HK-2 (cell line): ENCODE data around the gene A4GALT.
A peak's percentile ranks its signal among the peaks of the same experiment; 100 is the strongest.

ENCODE experiments used
- DNase-seq: peaks from one replicate; pipeline ENCODE4 v3.0.0-alpha.2; 2018; ENCODE audit not compliant: unreplicated experiment

The A4GALT gene

DNA sequence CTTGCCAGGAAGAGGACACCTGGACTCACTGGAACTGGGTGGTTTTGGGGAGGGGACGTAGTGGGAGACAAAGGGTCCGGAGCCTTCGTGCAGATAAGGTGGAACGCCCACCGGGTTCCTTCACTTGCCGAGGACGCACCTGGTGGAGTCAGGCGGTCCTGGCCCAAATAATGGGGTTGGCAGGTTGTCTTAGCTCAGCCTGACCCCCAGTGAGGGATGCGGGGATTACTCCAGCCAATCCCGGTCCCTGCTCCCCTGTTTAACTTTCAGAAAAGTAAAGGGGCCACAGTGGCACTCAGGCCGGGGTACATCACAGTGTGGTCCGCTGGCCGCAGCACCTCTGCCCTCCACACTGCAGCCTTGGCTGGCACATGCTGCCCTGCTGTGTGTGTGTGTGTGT is 18.0 kb downstream of the A4GALT start:
- DNase-seq, result no peak

DNA sequence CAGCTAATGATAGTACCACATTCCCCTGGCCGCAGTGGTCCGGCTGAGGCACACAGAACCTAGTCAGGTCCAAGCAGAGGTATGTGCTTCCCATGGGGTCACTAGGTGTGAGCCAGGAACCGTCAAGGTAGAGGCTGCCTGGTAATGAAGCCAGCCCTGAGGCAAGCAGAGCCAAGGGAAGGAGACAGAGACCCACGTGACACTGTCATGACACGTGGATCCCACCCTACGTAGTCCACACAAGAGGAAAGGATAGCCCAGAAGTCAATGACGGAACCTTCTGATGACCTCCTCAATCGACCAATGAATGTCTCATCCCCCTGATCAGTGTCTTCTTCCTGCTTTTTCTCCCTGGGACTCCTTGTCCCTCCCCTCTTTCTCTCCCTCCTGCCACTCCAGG is 19.0 kb downstream of the A4GALT start:
- no peak for DNase-seq

DNA sequence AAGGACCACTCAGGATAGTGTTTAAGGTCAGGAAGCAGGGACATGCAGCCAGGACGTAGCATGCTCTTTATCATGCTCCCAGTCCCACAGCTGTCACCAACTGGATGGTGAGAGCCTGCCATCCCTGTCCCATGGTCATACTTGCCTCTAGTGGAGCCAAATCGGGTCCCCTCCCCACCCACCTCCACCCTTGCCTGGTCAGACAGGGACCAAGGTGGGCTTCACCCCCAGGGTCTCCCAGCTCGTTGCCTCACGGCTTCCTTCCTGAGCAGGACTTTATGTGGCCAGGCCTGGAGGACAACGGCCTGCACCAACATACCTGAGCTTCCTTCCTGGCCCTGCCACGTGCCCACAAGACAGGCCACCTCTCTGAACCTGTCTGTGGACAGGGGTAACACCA is 19.8 kb downstream of the A4GALT start:
- DNase-seq, result no peak

DNA sequence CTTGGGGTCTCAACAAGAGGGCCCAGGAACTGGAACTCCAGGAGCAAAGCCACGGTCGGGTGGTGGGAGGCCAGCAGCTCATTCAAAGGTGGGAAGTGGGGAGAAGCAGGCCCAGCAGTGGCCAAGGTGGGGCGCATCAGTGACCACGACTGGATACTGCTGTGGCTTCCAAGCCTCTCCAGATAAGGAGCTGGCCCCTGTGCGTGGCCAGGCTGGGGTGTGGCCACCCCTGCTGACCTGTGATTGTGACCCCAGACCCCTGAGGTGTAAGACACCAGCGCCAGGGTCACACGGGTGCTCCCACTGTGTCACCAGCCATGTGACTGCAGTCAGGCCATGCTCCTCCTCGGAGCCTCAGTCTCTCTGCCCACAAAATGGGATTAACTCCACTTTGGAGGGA is 20.3 kb downstream of the A4GALT start:
- no peak for DNase-seq

DNA sequence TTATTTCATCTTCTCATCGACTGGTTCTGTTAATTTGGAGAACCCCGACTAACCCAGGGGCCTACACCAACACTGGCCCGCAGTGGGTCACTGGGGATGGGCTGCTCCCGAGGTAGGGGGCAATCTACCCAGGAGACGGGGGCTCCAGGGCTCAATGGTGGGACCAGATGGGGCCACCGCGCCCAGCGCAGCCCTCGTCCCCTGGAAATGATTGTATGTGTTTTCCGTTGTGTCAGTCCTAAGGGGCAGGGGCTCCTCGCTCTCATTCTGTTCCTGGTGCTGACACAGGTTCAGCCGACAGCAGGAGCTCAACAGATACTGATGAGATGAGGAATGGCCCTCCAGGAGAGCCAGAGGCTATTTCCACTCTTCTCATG is 20.7 kb downstream of the A4GALT start:
- no peak for DNase-seq

DNA sequence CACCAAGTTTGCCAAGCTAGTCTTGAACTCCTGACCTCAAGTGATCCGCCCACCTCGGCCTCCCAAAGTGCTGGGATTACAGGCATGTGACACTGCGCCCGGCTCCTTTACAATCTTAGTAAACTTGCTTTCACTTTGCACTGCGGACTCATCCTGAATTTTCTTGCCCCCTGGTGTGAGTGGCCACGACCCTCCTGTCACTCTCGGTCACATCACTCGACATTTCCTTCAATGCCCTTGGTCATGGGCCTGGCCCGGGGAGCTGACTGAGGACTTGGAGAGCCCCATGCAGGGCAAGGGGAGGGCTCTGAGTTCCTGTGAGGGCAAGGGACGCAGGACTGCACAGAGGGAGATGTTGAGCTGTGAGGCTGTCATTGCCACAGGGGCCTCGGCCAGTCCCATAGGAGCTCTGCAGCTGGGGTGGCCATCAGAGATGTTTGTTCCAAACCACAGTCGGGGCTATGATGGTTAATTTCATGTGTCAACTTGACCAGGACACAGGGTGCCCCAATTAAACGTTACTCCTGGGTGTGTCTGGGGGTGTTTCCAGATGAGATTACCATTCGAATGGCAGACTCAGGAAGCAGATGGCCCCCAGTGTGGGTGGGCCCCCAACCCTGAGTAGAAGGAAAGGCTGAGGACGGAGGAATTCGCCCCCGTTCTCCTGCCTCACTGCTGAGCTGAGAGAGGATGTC is 21.2 kb downstream of the A4GALT start:
- no peak for DNase-seq

DNA sequence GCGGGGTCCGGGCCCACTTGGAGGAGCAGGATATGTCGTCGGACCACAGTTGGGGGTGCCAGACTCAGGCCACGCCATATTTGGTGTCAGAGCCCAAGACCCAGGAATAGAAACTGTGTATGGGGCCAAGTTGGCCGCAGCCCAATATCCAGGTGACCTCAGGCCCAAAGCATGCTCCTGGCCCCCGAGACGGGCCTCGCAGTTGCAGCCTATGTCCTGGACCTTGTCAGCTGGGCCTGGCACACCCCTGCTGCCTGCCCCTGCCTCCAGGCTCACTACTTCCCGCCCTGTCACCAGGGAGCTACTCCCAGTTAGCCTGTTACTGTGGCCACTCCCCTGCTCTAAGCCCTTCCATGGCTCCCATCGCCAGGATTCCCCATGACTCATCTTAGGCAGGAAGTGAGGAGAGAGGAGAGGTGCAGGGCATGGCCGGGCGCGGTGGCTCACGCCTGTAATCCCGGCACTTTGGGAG is 23.1 kb downstream of the A4GALT start:
- DNase-seq, result peak; percentile 61

DNA sequence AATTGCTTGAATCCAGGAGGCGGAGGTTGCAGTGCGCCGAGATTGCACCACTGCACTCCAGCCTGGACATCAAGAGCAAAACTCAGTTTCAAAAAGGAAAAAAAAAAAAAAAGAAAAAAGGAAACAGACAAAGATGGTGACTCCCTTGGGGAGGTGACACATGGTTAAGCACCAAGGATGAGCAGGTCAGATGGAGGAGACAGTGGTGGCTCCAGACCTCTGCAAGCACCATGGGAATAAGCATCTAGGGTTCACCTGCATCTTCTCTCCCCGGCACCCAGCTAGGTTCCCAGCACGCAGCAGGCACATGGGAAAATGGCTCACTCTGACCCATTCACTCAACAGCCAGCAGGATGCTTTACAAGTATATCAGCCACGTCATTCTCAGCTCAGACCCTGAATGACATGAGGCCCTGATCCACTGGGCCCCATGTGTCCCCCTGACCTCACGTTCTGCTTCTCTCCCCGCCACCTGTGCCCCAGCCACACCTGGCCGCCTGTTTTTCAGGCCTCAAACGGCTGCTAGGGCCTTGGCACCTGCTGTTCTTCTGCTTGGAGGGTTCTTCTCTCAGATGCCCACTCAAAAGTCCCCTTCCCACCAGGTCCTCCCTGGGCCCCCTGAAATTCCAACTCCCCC is 24.2 kb downstream of the A4GALT start:
- no peak for DNase-seq

DNA sequence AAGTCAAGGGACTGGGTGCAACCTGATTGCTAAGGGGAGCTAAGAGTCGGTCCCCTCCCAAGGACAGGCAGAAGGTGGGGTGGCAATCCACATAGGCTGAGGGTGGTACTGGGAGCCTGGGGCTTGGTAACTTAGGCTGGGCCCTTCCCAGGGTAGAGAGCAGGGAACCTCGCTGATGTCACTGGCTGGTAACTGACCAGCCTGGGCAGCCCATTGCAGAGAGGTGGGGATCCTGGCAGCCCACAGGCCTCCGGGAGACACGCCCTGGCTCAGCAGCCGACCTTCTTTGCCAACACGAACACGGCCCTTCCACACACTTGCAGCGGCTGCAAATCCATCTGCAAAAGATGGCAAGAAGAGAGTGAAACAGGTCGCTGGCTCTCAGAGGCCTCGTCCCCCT is 25.4 kb downstream of the A4GALT start:
- no peak for DNase-seq

DNA sequence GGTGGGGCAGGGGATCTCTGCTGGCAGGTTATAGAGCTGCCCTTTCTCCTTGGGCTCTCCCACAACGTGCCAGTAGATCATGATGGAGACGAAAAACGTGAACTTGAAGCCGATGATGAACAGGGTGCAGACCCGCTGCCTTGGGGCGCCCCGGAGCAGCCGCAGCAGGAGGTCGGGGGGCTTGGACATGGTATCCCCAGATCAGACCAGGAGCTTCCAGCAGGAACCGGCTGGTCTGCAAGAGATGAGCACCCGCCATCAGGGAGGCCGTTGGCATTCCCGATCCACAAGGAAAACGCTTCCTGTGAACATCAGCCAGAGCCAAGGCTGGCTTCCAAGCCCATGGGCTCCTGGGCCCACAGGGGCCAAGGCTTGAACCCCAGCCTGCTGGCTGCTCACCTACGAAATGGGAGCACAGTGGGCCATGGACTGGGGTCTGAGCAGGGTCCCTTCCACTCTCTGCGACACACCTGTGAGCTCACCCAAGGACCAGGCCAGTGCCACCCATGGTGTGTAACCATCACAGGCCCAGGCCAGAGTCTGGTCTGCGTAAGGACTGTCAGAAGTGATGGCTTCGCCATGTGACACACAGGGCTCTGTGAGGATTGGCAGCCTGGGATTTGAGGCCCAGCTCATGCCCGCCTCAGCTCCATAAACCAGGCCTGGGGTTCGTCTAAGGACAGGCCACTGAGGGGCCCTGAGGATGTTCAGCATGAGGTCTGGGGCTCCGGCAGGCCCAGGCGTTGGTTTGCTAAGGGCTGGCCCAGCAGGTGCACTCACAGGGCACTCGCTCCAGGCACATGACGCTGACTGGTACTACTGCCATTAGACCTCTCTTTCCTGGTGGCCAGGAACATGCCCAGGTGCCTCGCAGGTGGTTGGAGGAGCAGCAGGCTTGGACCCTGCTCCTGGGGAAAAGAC is 26.6 kb downstream of the A4GALT start:
- DNase-seq, result no peak

DNA sequence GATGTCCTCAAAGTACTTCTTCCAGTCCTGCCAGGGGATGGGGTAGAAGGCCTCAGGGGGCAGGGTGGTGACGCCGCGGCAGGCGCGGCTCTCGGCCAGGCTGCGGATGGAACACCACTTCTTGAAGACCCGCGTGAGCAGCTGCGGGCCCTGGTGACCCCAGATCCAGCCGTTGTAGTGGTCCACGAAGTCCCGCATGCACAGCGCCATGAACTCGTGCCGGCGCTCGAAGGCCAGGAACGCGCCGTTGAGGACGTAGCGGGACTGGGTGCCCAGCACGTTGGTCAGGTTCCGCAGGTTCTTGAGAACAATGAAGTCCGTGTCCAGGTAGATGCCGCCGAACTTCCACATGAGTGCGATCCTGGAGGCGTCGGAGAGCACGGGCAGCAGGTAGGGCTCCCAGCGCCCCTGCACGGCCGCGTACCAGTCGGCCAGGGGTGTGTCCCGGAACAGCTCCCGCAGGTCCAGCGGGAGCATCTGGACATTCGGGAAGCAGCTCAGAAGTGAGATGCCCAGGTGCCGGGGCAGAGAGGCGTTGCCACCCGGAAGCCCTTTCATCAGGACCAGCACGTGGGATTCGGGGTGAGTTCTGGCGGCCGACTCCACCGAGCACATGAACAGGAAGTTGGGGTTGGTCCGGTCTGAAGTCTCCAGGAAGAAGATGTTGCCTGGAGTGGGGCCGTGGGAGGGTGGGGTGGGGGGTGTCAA is 27.5 kb downstream of the A4GALT start:
- no peak for DNase-seq

DNA sequence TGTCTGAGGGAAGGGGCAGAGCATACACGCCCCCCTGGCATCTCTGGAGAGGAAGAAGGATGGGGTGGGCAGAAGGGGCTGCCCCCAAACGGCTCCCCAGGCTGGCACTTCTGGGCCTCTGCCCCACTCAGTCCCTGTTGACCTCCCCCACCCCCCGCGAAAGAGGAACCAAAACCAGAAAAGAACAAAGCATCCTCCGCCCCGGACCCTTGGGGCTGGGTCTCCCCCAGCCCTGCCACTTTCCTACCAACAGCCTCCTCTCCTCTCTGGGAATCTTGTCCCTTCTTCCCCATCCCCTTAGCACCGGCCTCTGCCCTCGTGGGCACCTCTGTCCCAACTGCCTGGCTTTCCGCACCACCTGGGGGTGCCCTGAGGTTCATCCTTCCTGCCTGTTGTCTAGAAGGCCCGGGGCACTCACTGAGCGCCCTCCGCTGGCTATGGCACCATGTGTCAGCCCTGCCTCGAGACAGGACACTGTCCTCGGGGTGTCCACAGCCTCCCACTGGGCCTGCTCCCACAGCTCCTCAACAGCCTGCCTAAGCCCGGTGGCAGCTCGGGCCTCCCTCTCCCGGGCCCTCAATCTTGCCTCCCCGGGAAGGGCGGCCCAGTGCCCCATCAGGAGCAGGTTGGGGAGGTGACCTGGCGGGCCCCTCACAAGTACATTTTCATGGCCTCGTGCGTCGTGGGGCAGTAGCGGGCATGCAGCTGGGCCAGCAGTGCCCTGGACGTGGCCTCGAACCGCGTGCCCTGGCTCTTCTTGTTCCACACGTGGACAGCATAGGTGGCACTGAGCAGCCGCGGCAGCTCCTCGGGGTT is 28.2 kb downstream of the A4GALT start:
- DNase-seq, result no peak

DNA sequence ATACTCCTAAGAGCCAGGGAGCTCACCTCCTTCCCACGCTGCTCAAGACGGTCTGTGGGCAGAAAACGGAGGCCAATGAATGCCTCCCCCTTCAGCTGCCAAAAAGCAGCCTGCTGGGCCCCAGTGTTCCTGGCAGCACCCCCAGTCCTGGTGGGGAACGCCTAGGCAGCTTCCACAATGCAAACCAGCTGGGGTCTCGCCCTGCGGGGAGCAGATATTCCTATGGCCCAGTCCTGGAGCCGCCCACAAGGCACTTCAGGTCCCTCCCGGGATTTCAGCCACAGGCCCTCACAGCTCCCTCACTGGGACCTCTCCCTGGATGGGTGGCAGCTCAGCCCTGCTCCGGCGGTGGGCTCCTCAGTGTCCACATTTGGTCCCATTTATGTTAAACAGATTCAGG is 29.2 kb downstream of the A4GALT start:
- DNase-seq, result no peak

DNA sequence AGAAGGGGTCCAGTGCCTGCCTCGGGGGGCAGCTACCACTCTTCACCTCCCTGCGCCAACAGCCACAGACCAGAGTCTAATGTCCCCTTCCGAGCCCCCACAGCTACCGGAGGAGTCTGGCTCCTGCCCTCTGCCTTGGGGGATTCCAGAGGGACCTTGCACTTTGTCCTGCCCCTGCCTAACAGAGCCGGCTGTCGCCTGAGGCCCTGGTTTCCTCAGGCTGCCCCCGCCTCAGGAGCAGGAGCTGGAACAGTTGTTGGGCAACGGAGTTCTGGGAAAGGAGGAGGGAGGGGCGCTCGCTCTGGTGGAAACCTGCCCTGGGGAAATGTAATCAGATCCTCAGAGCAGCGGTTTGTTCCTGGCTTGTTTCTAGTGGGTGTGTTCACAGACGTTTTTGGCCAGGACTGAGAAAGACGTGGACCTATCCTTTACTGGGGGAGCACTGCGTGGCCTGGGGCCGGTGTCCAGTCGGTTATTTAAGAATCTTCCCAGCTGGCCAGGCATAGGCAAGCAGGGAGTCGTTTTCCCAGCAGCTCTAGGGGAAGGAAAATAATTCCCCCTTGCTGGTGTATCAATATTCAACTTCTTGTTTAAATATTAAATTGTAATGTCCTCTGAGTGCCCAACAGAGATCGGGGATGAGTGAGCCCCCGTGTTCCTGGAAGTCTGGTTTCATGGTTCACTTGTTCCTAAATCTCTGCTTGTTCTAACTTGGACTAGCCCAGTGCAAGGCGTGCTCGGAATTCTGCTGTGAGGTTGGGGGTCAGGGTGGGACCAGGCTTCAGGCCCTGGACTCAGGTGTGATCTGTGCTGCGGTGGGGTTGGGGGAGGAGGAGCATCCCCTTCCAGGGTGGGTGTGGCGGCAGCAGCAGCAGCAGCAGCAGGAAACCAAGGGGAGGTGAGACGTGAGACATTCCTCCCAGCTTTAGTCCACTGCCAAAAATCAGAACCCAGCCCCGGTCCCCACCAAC is 32.1 kb downstream of the A4GALT start:
- peak; percentile 79 for DNase-seq

DNA sequence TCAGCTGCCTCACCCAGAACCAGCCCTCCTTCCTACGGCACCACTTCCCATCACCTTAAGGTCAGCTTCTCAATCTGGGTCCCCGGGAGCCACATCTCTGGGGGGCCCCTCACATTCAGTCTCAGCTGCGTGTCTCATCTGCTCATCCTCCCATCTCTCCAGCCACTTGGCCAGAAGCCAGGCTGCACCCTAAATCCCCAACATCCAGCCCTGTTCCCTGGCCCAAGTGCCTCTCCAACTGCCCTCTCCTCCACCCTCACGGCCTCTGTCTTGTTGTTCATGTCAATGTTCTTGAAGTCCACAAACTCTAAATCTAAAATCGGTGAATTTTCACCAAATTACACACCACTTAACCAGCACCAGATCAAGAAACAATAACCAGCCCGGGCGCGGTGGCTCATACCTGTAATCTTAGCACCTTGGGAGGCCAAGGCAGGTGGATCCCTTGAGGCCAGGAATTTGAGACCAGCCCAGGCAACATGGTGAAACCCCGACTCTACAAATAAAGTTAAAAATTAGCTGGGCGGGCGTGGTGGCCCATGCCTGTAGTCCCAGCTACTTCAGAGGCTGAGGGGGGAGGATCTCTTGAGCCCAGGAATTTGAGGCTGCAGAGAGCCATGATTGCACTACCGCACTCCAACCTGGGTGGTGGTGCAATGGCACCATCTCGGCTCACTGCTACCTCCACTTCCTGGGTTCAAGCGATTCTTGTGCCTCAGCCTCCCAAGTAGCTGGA is 33.7 kb downstream of the A4GALT start:
- no peak for DNase-seq

DNA sequence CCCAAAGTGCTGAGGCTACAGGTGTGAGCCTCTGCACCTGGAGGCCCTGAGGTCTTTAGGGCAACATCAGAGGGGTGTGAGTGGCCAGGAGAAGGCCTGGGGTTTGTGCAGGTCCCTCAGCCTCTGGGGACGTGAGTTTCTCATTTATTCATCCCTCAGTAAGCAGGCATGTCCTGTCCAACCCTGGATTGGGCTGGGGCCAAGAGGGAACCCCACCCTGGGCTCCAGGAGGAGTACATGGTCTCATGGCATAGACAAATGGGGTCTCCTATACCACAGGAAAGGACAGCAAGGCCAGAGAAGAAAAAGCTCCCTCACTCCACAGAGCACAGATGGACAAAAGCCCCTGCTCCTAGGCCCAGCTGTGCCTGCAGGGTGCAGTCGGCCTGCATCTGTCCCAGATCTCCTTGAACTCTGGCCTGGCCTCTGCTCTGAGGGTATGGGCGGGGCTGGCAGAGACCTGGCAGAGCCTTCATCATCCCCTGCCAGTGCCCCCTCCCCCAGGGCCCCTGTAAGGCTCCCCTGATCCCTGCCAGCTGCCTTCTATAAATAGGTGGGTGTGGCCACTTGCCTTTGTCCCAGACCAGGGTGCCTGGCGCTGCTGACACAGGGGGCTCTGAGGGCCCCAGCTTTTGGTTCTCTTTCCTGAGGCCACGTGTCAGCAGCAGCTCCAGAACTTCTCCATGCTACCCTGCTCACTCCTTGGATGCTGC is 34.6 kb downstream of the A4GALT start:
- no peak for DNase-seq

DNA sequence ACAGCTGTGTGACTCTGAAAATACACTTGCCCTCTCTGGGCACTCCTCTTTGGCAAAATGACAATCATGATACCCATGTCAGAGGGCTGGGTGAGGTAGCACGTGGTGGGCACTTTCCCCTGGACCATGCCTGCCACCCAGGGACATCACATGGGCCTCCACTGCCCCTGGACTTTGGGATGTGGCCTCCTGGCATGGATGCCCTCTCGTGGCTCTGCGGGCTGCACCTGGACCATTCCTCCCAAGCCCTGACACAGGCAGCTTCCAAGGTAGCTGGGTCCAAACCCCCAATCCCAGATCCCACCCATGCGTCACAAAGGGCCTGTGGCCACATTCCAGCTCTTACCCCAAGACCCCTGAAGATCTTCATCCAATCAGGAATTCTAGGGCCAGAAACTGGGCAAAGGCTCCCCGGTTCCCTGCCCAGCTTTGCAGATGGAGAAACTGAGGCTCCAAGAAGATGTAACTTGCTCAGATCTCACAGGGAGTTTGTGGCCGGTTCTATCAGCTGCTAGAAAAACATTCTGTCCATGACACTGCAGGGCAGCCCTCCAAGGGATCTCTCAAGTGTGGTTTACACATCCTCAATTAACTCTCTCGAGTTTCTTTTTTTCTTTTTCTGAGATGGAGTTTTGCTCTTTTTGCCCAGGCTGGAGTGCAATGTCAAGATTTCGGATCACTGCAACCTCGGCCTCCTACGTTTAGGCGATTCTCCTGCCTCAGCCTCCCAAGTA is 36.0 kb downstream of the A4GALT start:
- no peak for DNase-seq
